OCI-LY1 (cell line): ENCODE data around the gene AGBL1.

Experiments
- H2AFZ ChIP-seq: fragments of 200-600 bp; sonication (generic), shearing (Covaris generic); 2 replicates; pipeline ENCODE4 v1.6.0; 2014; ENCODE audit warnings: antibody characterized with exemption, mild to moderate bottlenecking, low read length
- H3F3A ChIP-seq: fragments of 200-600 bp; sonication (generic), shearing (Covaris generic); 2 replicates; pipeline ENCODE4 v1.6.0; 2014; ENCODE audit warnings: mild to moderate bottlenecking, antibody characterized with exemption, low read length, moderate library complexity; ENCODE audit not compliant: insufficient read depth
- H3K27ac ChIP-seq: fragments of 200-600 bp; sonication (generic); 2 replicates; pipeline ENCODE4 v1.5.1; 2014; ENCODE audit warnings: low read length, mixed run types, mild to moderate bottlenecking, low read depth; ENCODE audit not compliant: poor library complexity, severe bottlenecking
- H3K27me3 ChIP-seq: fragments of 200-600 bp; sonication (generic); 2 replicates; pipeline ENCODE4 v1.6.0; 2014; ENCODE audit warnings: antibody characterized with exemption, mild to moderate bottlenecking, low read length, moderate library complexity; ENCODE audit not compliant: insufficient read depth
- H3K36me3 ChIP-seq: fragments of 200-600 bp; sonication (generic); 2 replicates; pipeline ENCODE4 v1.6.1; 2014; ENCODE audit warnings: mild to moderate bottlenecking, antibody characterized with exemption, low read length, moderate library complexity, mixed read lengths; ENCODE audit not compliant: insufficient read depth
- H3K4me1 ChIP-seq: fragments of 200-600 bp; sonication (generic); 2 replicates; pipeline ENCODE4 v1.5.1; 2014; ENCODE audit warnings: mild to moderate bottlenecking, low read length, moderate library complexity; ENCODE audit not compliant: insufficient read depth, severe bottlenecking
- H3K4me2 ChIP-seq: fragments of 200-600 bp; sonication (generic), shearing (Covaris generic); 2 replicates; pipeline ENCODE4 v1.6.1; 2014; ENCODE audit warnings: low read length
- H3K4me3 ChIP-seq: fragments of 200-600 bp; sonication (generic); 2 replicates; pipeline ENCODE4 v1.5.1; 2014; ENCODE audit warnings: low read length, low read depth, mild to moderate bottlenecking, mixed read lengths; ENCODE audit not compliant: poor library complexity, severe bottlenecking
- H3K79me2 ChIP-seq: fragments of 200-600 bp; shearing (Covaris generic); 2 replicates; pipeline ENCODE4 v1.6.1; 2016; ENCODE audit warnings: mixed run types, low read length, mixed read lengths; ENCODE audit not compliant: insufficient read depth
- H3K9ac ChIP-seq: fragments of 200-600 bp; sonication (generic), shearing (Covaris generic); 2 replicates; pipeline ENCODE4 v1.6.1; 2014; ENCODE audit warnings: mild to moderate bottlenecking, low read length, mixed read lengths
- H3K9me2 ChIP-seq: fragments of 200-600 bp; sonication (generic), shearing (Covaris generic); 2 replicates; pipeline ENCODE4 v1.6.1; 2014; ENCODE audit warnings: low read depth, mild to moderate bottlenecking, low read length, mixed read lengths
- H3K9me3 ChIP-seq: fragments of 200-600 bp; shearing (Covaris generic); 2 replicates; pipeline ENCODE4 v1.6.1; 2014; ENCODE audit warnings: low read length, mixed read lengths
- H4K20me1 ChIP-seq: fragments of 200-600 bp; sonication (generic), shearing (Covaris generic); 2 replicates; pipeline ENCODE4 v1.6.0; 2016; ENCODE audit warnings: mild to moderate bottlenecking, low read length; ENCODE audit not compliant: insufficient read depth
- EZH2 ChIP-seq: fragments of 200-600 bp; sonication (generic), shearing (Covaris generic); IDR thresholded peaks from 2 replicates; pipeline ENCODE4 v1.8.0; 2017; ENCODE audit warnings: borderline replicate concordance, mixed run types, mild to moderate bottlenecking, antibody characterized with exemption, low read length, moderate library complexity, mixed read lengths
- TF ChIP-seq, protein P1 (sequence below): fragments of 200-600 bp; sonication (generic), shearing (Covaris generic); IDR thresholded peaks from 2 replicates; pipeline ENCODE4 v1.5.1; 2017; ENCODE audit warnings: mild to moderate bottlenecking, antibody characterized with exemption, low read length, moderate library complexity, mixed read lengths

The AGBL1 gene

DNA sequence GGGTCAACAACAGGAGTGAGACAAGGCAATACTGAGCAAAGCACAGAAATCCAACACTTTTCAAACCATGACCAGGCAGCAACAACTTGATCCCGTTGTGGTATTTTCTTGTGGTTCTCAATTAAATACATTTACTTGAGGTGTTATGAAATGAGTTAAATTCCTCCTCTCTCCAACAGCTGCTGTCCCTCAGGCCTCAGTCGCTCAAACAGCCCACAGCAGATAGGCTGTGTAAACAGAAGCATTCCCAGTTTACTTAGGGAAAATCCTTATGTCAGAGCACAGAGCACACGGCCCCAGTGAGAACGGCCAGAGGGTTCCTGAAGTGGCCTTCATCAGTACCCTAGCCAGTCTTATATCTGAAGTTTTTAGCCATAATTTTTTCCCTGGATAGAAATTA lies 359.9 kb downstream of the AGBL1 start:
- H3F3A ChIP-seq = no peaks in the 10 kb centered on the region
- H3K27ac ChIP-seq = no peak overlapping the region
- H3K9me2 ChIP-seq = no peaks in the 10 kb centered on the region
- no peaks in the 10 kb centered on the region for H3K4me1 ChIP-seq
- H2AFZ ChIP-seq = no peak overlapping the region
- no peaks in the 10 kb centered on the region for H3K79me2 ChIP-seq
- no peak overlapping the region for H3K4me2 ChIP-seq
- no peaks in the 10 kb centered on the region for H3K36me3 ChIP-seq
- no peak overlapping the region for H3K4me3 ChIP-seq
- no peaks in the 10 kb centered on the region for H3K9me3 ChIP-seq
- no peak overlapping the region for H3K9ac ChIP-seq
- no peak for TF ChIP-seq EZH2
- TF ChIP-seq, protein P1, sequence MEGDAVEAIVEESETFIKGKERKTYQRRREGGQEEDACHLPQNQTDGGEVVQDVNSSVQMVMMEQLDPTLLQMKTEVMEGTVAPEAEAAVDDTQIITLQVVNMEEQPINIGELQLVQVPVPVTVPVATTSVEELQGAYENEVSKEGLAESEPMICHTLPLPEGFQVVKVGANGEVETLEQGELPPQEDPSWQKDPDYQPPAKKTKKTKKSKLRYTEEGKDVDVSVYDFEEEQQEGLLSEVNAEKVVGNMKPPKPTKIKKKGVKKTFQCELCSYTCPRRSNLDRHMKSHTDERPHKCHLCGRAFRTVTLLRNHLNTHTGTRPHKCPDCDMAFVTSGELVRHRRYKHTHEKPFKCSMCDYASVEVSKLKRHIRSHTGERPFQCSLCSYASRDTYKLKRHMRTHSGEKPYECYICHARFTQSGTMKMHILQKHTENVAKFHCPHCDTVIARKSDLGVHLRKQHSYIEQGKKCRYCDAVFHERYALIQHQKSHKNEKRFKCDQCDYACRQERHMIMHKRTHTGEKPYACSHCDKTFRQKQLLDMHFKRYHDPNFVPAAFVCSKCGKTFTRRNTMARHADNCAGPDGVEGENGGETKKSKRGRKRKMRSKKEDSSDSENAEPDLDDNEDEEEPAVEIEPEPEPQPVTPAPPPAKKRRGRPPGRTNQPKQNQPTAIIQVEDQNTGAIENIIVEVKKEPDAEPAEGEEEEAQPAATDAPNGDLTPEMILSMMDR = no peak
- H3K27me3 ChIP-seq = no peaks in the 10 kb centered on the region
- no peaks in the 10 kb centered on the region for H4K20me1 ChIP-seq

- Histone ChIP-seq H3K27me3 (no peaks in the 10 kb centered on the region), H3K9me2 (no peaks in the 10 kb centered on the region), H4K20me1 (no peaks in the 10 kb centered on the region), H2AFZ (no peak overlapping the region), H3K27ac (no peak overlapping the region), H3K9me3 (no peaks in the 10 kb centered on the region), H3K4me1 (no peaks in the 10 kb centered on the region), H3F3A (no peaks in the 10 kb centered on the region), H3K36me3 (no peaks in the 10 kb centered on the region), H3K4me3 (no peak overlapping the region), H3K9ac (no peak overlapping the region), H3K4me2 (no peak overlapping the region), H3K79me2 (no peaks in the 10 kb centered on the region)
- no peak for TF ChIP-seq EZH2
- TF ChIP-seq, protein P1 = no peak
Observed at GRCh38 chr15:86444527-86444926, 364.9 kb downstream of the AGBL1 start.

DNA sequence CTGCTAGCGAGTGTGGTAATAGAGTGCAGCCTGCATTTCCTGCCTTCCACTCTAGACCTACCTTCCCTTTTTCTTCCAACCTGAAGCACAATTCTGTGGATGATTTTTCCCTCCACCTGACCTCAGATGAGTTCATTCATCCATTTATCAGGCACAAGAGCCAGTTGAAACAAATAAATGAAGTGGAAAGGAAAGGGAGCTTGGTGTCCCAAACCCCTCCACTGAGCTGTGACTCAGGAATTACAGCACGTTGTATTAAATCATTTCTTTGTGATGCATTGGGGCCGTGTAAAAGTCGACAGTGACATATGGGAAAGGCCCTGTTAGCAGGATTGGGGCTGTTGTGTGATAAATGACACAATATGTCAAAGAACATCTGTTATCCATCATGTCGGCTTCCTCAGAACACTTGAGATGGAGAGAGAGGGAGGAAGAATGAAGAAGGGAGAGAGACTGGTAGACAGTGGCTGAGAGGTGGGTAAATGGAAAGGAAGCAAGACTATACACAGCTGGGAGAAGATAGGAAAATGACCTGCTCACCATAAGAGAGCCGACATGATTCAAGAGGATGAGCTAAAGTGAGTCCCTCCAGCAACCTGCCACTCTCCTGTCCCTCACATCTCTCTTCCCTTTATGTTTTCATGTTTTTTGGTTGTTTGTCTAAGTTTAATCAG lies 366.0 kb downstream of the AGBL1 start:
- H3K4me2 ChIP-seq = no peak overlapping the region
- H3K9ac ChIP-seq = no peak overlapping the region
- H3K9me2 ChIP-seq = no peaks in the 10 kb centered on the region
- H3K27ac ChIP-seq = no peak overlapping the region
- no peaks in the 10 kb centered on the region for H3K36me3 ChIP-seq
- no peak overlapping the region for H2AFZ ChIP-seq
- TF ChIP-seq, protein P1 = no peak
- no peak for TF ChIP-seq EZH2
- no peaks in the 10 kb centered on the region for H3K4me1 ChIP-seq
- no peaks in the 10 kb centered on the region for H3K79me2 ChIP-seq
- no peaks in the 10 kb centered on the region for H3K27me3 ChIP-seq
- no peaks in the 10 kb centered on the region for H3K9me3 ChIP-seq
- H3K4me3 ChIP-seq = no peak overlapping the region
- H4K20me1 ChIP-seq = no peaks in the 10 kb centered on the region
- H3F3A ChIP-seq = no peaks in the 10 kb centered on the region
